Liver (tissue), 9 donors: ENCODE results near the gene RFLNA. TPM values are rescaled to one million over a fixed set of nuclear protein-coding genes. Genes with fewer than 3 reads are reported as not detected.

Experiments
- DNase-seq: peaks from one replicate; pipeline ENCODE4 v3.0.0-alpha.2; 2017; ENCODE audit warnings: low spot score
- H3K27ac ChIP-seq, 2 donors: one replicate each; pipeline ENCODE4 v1.7.0; 2013; ENCODE audit warnings: inconsistent platforms in 2 of 2, low read length in 2 of 2, control low read depth in 1 of 2, low read depth in 1 of 2, mild to moderate bottlenecking in 1 of 2
- H3K27me3 ChIP-seq, 4 donors: one replicate each; pipeline versions ENCODE4 v1.6.1 to v1.7.0; 2013; ENCODE audit warnings: low read length in 3 of 4, inconsistent platforms in 1 of 4, mild to moderate bottlenecking in 1 of 4, moderate library complexity in 1 of 4; ENCODE audit not compliant: control insufficient read depth in 4 of 4, insufficient read depth in 4 of 4
- H3K36me3 ChIP-seq, 4 donors: one replicate each; pipeline versions ENCODE4 v1.6.1 to v1.7.0; 2013; ENCODE audit warnings: low read length in 3 of 4, mild to moderate bottlenecking in 3 of 4, low read depth in 1 of 4, moderate library complexity in 1 of 4; ENCODE audit not compliant: control insufficient read depth in 4 of 4, insufficient read depth in 3 of 4
- H3K4me1 ChIP-seq, 4 donors: one replicate each; pipeline versions ENCODE4 v1.6.1 to v1.7.0; 2013; ENCODE audit warnings: low read length in 3 of 4, mild to moderate bottlenecking in 3 of 4, moderate library complexity in 1 of 4; ENCODE audit not compliant: control insufficient read depth in 4 of 4, insufficient read depth in 4 of 4
- H3K4me3 ChIP-seq, 3 donors: one replicate each; pipeline versions ENCODE4 v1.6.1 to v1.7.0; 2013; ENCODE audit warnings: low read length in 3 of 3, control low read depth in 1 of 3, low read depth in 1 of 3, mild to moderate bottlenecking in 1 of 3
- H3K9ac ChIP-seq, 2 donors: one replicate each; pipeline ENCODE4 v1.7.0; 2013; ENCODE audit warnings: low read length in 2 of 2, mild to moderate bottlenecking in 2 of 2, moderate library complexity in 2 of 2, control low read depth in 1 of 2, low read depth in 1 of 2
- H3K9me3 ChIP-seq, 4 donors: one replicate each; pipeline versions ENCODE4 v1.6.1 to v1.7.0; 2013; ENCODE audit warnings: low read length in 3 of 4; ENCODE audit not compliant: control insufficient read depth in 4 of 4
- EGR1 ChIP-seq, 2 donors: IDR thresholded peaks; 2 replicates each; pipeline ENCODE4 v1.6.1; 2016 to 2018; ENCODE audit warnings: antibody characterized with exemption in 2 of 2, low read depth in 2 of 2
- FOXA1 ChIP-seq: IDR thresholded peaks from 2 replicates; pipeline ENCODE4 v1.6.1; 2016; ENCODE audit warnings: antibody characterized with exemption
- FOXA2 ChIP-seq: IDR thresholded peaks from 2 replicates; pipeline ENCODE4 v1.6.1; 2016; ENCODE audit warnings: antibody characterized with exemption
- GABPA ChIP-seq, 2 donors: IDR thresholded peaks in 1 of 2; conservative IDR thresholded peaks in 1 of 2; 2 replicates each; pipeline ENCODE4 v1.6.1; 2016; ENCODE audit warnings: antibody characterized with exemption in 2 of 2, mild to moderate bottlenecking in 1 of 2, moderate library complexity in 1 of 2
- HNF4A ChIP-seq, 2 donors: conservative IDR thresholded peaks; 2 replicates each; pipeline ENCODE4 v1.6.1; 2016; ENCODE audit warnings: antibody characterized with exemption in 2 of 2, mild to moderate bottlenecking in 2 of 2
- HNF4G ChIP-seq: IDR thresholded peaks from 2 replicates; pipeline ENCODE4 v1.6.1; 2016; ENCODE audit warnings: antibody characterized with exemption
- JUND ChIP-seq, 2 donors: IDR thresholded peaks; 2 replicates each; pipeline ENCODE4 v1.6.1; 2016; ENCODE audit warnings: antibody characterized with exemption in 2 of 2
- NR2F2 ChIP-seq: IDR thresholded peaks from 2 replicates; pipeline ENCODE4 v1.6.1; 2016; ENCODE audit warnings: antibody characterized with exemption
- RAD21 ChIP-seq, 2 donors: IDR thresholded peaks; 2 replicates each; pipeline ENCODE4 v1.6.1; 2016; ENCODE audit warnings: antibody characterized with exemption in 2 of 2, mild to moderate bottlenecking in 2 of 2
- RXRA ChIP-seq, 2 donors: IDR thresholded peaks; 2 replicates each; pipeline ENCODE4 v1.6.1; 2017 to 2018; ENCODE audit warnings: antibody characterized with exemption in 2 of 2, mild to moderate bottlenecking in 1 of 2
- SP1 ChIP-seq: IDR thresholded peaks from 2 replicates; pipeline ENCODE4 v1.6.1; 2018; ENCODE audit warnings: antibody characterized with exemption, mild to moderate bottlenecking
- TAF1 ChIP-seq: conservative IDR thresholded peaks from 2 replicates; pipeline ENCODE4 v1.6.1; 2016; ENCODE audit warnings: antibody characterized with exemption, mild to moderate bottlenecking
- YY1 ChIP-seq: IDR thresholded peaks from 2 replicates; pipeline ENCODE4 v1.6.1; 2016; ENCODE audit warnings: antibody characterized with exemption, mild to moderate bottlenecking
- WGBS: extraction: QIAGEN DNeasy Blood & Tissue Kit; methylation state at CpG from one replicate; pipeline ENCODE4 v1.1.7; 2013; 5-methylcytosine and 5-hydroxymethylcytosine counted together
- polyA plus RNA-seq, 2 donors: library from polyadenylated mRNA; stranded (reverse) in 1 of 2; unstranded in 1 of 2; fragments of 200-250 nt in 1 of 2; fragments of >200 nt in 1 of 2; fragmentation: Nextera tagmentation in 1 of 2; extraction: Ambion mirVana in 1 of 2; gene quantifications; one replicate each; pipeline versions ENCODE4 v1.2.1 to v1.2.3, GENCODE V29; 2013 to 2015
- total RNA-seq, 2 donors: library from RNA; depleted of rRNA; stranded (reverse); fragments of >200 nt; gene quantifications; one replicate each; pipeline ENCODE4 v1.2.3, GENCODE V29; 2014
- TF ChIP-seq, protein P1 (sequence below): IDR thresholded peaks from 2 replicates; pipeline ENCODE4 v1.6.1; 2016; ENCODE audit warnings: antibody characterized with exemption
- TF ChIP-seq, protein P2 (sequence below): IDR thresholded peaks from 2 replicates; pipeline ENCODE4 v1.6.1; 2016; ENCODE audit warnings: antibody characterized with exemption
- TF ChIP-seq, protein P3 (sequence below): IDR thresholded peaks from 2 replicates; pipeline ENCODE4 v1.6.1; 2016; ENCODE audit warnings: antibody characterized with exemption, mild to moderate bottlenecking
- TF ChIP-seq, protein P4 (sequence below): IDR thresholded peaks from 2 replicates; pipeline ENCODE4 v1.6.1; 2016; ENCODE audit warnings: antibody characterized with exemption
- TF ChIP-seq, protein P5 (sequence below): fragments of 150-350 bp; IDR thresholded peaks from 2 replicates; pipeline ENCODE4 v1.5.1; 2017; ENCODE audit warnings: improper control_type of control experiment, low read depth, low read length; ENCODE audit not compliant: missing input control
- donor health status: healthy.
- donor health status: healthy.
- donor health status: healthy.
- donor health status: healthy.
- donor health status: healthy.

The RFLNA gene
- total and polyA plus RNA-seq, 4 donors, result 0.05 TPM; not detected in 2

DNA sequence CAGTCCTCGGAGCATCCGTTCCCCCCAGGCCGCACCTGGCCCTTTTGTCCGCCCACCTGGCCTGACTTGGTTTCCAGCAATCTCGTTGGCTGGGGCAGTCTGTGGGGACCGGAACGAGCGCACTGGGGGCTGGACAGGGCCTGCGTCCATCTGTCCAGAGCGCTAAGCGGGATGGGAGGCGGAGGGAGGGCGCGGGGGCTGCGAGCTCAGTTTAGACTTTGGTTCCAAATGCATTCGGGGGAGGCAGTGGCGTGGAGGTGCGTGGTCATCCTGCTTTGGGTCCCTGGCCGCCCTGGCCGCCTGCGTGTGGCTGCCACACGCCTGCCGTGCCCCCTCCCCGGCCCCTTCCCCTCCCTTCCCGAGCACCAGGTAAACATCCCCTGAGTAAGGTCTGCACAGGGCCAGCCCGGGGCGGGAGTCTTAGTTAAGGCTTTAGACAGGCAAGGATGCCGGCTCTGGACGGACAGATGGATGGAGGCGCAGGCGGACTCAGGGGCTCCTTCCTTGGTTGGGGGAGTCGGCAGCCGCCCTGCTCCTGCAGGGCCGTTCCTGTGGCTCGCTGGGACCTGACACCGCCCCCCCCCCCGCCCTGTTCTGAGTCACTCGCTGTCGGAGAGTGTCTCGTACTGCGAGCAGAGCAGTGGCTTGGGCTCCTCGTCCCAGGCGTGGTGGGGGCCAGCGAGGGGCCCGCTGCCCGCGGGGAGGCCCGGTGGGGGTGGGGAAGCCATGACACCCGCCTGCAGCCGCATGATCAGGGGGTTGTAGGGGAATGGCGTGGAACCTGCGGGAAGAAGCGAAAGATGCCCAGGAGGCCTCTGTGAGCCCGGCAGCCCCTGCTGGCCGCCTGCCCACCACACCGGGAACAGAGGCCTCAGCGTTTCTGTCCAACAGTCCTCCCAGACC is 30.2 kb downstream of the RFLNA start:
- 96% methylated on average over 57 of the region's 57 CpGs for WGBS
- Histone ChIP-seq H3K9me3 (peaks cover 2 to 11% (median 8%) of the 10 kb centered on the region in 4 donors), H3K4me1 (no peaks in the 10 kb centered on the region), H3K27me3 (no peaks in the 10 kb centered on the region), H3K9ac (no peak overlapping the region), H3K4me3 (no peak overlapping the region), H3K27ac (no peak overlapping the region), H3K36me3 (peaks cover 4 to 43% (median 27%) of the 10 kb centered on the region in 4 donors)
- TF ChIP-seq RAD21 (IDR thresholded peaks at IDR 0.05) (no peak), TAF1 (no peak)
- no peak for DNase-seq

DNA sequence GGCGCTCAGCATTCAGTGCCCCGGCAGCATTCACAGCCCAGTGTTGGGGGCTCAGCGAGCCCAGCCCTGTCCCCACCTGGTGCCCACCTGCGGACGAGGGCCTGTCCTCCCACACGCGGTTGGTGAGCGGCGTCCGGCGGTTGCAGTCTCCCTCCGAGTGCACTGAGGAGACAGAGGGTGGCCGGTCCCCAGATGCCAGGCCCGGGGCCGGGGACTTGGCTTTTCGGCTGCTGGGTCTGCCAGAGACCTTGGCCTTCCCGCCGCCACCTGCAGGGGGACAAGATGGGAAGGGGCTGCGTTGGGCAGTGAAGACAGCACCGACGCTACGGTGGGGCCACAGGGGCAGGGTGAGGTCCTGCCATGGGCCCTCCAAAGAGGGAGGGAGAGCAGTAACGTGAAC is 31.2 kb downstream of the RFLNA start:
- Histone ChIP-seq H3K36me3 (peaks cover 4 to 52% (median 32%) of the 10 kb centered on the region in 4 donors), H3K9me3 (peaks cover 2 to 11% (median 8%) of the 10 kb centered on the region in 4 donors), H3K27me3 (no peaks in the 10 kb centered on the region), H3K9ac (no peak overlapping the region), H3K27ac (no peak overlapping the region), H3K4me3 (no peak overlapping the region), H3K4me1 (no peaks in the 10 kb centered on the region)
- DNase-seq, result no peak
- 96% methylated on average over 23 of the region's 23 CpGs for WGBS
- no peak for TF ChIP-seq YY1

DNA sequence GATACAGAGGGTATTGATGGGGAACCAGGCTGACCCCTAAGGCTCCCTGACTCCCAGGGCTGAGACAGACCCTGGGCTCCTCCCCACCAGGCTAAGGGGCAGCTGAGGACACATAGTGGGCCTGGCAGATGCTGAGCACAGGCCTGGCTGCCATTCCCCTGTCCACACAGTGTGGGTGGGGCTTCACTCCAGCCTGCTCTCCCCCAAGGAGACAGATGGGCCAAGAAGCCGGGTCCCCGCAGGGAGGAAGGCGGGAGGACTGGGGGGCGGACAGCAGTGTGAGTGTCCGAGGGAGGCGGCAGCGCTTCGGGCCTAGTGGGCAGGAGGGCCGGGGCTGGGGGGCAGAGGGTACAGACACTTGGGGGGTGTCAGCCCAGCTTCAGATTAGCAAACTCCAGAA is 32.0 kb downstream of the RFLNA start:
- TF ChIP-seq YY1 (no peak), HNF4A (conservative IDR thresholded peaks at IDR 0.05) (no peak), NR2F2 (no peak), FOXA2 (no peak), HNF4G (no peak), EGR1 (IDR thresholded peaks at IDR 0.05; ENCODE audit: low read depth in 2 of 2) (no peak), TAF1 (no peak), RAD21 (IDR thresholded peaks at IDR 0.05) (no peak), FOXA1 (no peak), JUND (IDR thresholded peaks at IDR 0.05) (no peak), GABPA (IDR thresholded peaks at IDR 0.05 in 1 of 2, conservative IDR thresholded peaks at IDR 0.05 in 1 of 2) (no peak), RXRA (IDR thresholded peaks at IDR 0.05) (no peak), SP1 (no peak)
- TF ChIP-seq, protein P1, sequence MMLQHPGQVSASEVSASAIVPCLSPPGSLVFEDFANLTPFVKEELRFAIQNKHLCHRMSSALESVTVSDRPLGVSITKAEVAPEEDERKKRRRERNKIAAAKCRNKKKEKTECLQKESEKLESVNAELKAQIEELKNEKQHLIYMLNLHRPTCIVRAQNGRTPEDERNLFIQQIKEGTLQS, result no peak
- TF ChIP-seq, protein P2, sequence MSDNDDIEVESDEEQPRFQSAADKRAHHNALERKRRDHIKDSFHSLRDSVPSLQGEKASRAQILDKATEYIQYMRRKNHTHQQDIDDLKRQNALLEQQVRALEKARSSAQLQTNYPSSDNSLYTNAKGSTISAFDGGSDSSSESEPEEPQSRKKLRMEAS, result no peak
- TF ChIP-seq, protein P3, sequence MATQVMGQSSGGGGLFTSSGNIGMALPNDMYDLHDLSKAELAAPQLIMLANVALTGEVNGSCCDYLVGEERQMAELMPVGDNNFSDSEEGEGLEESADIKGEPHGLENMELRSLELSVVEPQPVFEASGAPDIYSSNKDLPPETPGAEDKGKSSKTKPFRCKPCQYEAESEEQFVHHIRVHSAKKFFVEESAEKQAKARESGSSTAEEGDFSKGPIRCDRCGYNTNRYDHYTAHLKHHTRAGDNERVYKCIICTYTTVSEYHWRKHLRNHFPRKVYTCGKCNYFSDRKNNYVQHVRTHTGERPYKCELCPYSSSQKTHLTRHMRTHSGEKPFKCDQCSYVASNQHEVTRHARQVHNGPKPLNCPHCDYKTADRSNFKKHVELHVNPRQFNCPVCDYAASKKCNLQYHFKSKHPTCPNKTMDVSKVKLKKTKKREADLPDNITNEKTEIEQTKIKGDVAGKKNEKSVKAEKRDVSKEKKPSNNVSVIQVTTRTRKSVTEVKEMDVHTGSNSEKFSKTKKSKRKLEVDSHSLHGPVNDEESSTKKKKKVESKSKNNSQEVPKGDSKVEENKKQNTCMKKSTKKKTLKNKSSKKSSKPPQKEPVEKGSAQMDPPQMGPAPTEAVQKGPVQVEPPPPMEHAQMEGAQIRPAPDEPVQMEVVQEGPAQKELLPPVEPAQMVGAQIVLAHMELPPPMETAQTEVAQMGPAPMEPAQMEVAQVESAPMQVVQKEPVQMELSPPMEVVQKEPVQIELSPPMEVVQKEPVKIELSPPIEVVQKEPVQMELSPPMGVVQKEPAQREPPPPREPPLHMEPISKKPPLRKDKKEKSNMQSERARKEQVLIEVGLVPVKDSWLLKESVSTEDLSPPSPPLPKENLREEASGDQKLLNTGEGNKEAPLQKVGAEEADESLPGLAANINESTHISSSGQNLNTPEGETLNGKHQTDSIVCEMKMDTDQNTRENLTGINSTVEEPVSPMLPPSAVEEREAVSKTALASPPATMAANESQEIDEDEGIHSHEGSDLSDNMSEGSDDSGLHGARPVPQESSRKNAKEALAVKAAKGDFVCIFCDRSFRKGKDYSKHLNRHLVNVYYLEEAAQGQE, result no peak
- TF ChIP-seq, protein P4, sequence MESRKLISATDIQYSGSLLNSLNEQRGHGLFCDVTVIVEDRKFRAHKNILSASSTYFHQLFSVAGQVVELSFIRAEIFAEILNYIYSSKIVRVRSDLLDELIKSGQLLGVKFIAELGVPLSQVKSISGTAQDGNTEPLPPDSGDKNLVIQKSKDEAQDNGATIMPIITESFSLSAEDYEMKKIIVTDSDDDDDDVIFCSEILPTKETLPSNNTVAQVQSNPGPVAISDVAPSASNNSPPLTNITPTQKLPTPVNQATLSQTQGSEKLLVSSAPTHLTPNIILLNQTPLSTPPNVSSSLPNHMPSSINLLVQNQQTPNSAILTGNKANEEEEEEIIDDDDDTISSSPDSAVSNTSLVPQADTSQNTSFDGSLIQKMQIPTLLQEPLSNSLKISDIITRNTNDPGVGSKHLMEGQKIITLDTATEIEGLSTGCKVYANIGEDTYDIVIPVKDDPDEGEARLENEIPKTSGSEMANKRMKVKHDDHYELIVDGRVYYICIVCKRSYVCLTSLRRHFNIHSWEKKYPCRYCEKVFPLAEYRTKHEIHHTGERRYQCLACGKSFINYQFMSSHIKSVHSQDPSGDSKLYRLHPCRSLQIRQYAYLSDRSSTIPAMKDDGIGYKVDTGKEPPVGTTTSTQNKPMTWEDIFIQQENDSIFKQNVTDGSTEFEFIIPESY, result no peak
- TF ChIP-seq, protein P5, sequence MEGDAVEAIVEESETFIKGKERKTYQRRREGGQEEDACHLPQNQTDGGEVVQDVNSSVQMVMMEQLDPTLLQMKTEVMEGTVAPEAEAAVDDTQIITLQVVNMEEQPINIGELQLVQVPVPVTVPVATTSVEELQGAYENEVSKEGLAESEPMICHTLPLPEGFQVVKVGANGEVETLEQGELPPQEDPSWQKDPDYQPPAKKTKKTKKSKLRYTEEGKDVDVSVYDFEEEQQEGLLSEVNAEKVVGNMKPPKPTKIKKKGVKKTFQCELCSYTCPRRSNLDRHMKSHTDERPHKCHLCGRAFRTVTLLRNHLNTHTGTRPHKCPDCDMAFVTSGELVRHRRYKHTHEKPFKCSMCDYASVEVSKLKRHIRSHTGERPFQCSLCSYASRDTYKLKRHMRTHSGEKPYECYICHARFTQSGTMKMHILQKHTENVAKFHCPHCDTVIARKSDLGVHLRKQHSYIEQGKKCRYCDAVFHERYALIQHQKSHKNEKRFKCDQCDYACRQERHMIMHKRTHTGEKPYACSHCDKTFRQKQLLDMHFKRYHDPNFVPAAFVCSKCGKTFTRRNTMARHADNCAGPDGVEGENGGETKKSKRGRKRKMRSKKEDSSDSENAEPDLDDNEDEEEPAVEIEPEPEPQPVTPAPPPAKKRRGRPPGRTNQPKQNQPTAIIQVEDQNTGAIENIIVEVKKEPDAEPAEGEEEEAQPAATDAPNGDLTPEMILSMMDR, result no peak

More for the DNA sequence above, 32.0 kb downstream of the RFLNA start:
- Histone ChIP-seq H3K4me3 (no peak overlapping the region), H3K27ac (no peak overlapping the region), H3K27me3 (no peaks in the 10 kb centered on the region), H3K36me3 (peaks cover 4 to 60% (median 35%) of the 10 kb centered on the region in 4 donors), H3K4me1 (no peaks in the 10 kb centered on the region), H3K9me3 (peaks cover 2 to 11% (median 8%) of the 10 kb centered on the region in 4 donors), H3K9ac (no peak overlapping the region)
- DNase-seq, result no peak
- WGBS, result 96% methylated on average over 9 of the region's 9 CpGs
